IPS-11a (cell line): ENCODE measurements around the gene SYNDIG1.

Experiments
- H3K4me3 ChIP-seq: one replicate; pipeline ENCODE4 v1.5.1; 2013; ENCODE audit warnings: low read depth, low read length, control low read depth

SYNDIG1 gene

DNA sequence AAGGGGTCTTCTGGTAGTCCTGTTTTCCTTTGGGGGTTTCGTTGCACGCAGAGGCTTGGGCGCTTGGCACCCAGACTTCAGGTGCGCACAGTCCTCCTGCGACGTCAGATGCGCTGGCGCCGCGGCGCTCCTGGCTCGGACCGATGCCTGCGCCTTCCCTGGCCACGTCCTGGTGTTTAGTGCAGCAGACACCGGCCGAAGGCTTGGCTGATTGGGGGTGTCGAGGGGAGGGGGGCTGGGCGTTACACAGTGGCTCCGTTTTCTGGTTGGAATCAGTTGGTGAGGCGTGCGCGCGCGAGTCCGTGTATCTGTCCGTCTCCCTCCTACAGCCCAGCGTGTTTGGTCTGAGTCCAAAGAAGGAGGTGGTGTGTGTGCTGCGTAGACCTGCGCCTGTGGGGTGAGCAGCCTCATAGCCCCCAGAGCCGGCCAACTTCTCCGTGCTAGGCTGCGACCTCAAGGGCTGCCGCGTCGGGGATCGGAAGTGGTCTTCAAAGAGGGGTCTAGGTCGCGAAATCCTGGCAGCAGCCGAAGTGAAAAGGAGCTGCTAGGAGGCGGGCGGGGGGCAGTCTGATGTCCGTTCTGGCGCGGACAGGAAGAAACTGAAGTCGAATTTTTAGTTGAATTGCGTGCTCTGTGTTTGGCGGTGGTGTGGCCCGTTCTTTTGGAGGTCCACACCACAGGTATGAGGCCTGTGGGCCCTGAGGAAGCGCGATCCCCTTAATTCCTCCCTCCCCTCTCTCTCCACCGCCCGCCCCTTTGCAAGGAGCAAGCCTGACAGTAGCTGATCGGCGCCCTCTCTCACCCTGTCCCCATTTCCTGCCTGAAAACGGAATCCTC lies 1.5 kb downstream of the SYNDIG1 start:
- peak overlapping the region; percentile 72 for H3K4me3 ChIP-seq

DNA sequence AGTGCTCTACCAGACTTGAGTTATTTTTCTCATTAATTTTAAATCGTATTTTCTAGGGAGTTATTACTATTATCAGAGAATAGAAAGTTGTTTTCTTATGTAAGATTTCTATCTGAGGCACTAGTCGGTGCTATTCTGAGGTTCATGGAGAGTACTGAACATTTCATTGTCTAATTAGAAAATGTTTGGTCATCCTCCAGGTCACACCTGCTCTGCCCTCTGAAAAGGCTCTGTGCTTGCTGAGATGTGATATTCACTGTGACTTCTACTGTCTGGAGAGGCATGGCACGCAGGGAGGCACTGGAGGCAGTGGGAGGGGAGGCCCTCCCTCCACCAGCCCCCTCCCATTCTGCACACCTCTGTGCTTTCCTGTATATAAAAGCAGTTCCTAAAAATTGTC lies 3.0 kb downstream of the SYNDIG1 start:
- no peak overlapping the region for H3K4me3 ChIP-seq

GRCh38 chr20:24473435-24474223 lies 4.2 kb downstream of the SYNDIG1 start:
- no peak overlapping the region for H3K4me3 ChIP-seq

- no peak overlapping the region for H3K4me3 ChIP-seq
Observed at GRCh38 chr20:24477831-24478547, 8.6 kb downstream of the SYNDIG1 start.

DNA sequence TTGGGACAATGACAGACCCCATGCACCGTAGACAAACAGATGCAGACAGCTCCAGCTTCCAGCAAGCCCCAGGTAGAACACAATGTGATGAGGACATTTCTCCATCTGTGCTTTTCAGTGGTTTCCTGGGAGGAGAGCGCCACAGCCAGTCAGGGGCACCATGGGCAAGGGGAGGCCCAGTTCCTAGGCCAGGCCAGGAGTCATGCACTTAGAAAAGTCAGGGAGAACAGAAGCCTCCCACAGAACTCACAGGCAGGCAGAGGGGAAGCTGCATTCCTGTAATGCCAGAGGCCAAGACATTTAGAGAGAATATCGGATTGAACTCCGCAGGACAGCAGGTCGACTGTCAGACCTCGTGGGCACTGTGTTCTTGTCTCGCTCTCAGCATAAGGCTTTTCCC lies 9.2 kb downstream of the SYNDIG1 start:
- H3K4me3 ChIP-seq = no peak overlapping the region

- H3K4me3 ChIP-seq = no peak overlapping the region
Observed at GRCh38 chr20:24479106-24479505, 9.7 kb downstream of the SYNDIG1 start.

DNA sequence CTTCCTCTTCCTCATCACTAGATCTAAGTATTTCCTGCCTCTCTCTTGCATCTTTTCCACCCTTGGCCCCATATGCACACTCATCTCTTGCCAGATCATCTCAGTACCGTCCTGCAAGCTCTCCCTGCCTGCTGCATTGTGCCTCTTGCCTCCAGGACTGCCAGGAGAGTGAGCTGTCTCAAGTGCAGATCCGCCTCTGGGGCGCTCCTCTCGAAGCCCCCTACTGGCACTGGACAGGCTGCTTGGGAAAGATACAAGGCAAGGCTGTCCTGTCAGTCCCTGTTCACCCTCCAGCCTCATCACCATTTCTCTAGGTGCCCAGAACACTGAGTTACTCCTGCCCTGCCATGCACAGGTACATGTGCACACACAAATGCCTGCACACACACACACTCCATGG lies 10.2 kb downstream of the SYNDIG1 start:
- H3K4me3 ChIP-seq = no peak overlapping the region

- no peak overlapping the region for H3K4me3 ChIP-seq
Observed at GRCh38 chr20:24480509-24480908, 11.1 kb downstream of the SYNDIG1 start.

DNA sequence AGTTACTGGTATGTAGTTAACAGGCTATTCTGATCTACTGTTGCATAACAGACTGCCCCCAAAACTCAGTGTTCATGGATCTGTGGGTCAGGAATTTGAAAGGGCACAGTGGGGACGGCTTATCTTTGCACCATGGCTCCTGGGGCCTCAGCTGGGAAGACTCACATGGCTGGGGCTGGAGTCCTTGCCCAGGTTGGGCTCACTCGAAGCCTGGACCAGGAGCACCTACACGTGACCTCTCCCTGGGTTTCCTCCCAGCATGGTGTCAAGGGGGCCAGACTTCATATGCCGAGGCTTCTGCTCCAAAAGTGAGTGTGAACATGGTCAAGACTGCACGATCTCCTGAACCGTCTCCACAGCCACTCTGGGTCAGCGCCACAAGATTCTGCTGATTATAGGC lies 11.7 kb downstream of the SYNDIG1 start:
- H3K4me3 ChIP-seq = no peak overlapping the region

DNA sequence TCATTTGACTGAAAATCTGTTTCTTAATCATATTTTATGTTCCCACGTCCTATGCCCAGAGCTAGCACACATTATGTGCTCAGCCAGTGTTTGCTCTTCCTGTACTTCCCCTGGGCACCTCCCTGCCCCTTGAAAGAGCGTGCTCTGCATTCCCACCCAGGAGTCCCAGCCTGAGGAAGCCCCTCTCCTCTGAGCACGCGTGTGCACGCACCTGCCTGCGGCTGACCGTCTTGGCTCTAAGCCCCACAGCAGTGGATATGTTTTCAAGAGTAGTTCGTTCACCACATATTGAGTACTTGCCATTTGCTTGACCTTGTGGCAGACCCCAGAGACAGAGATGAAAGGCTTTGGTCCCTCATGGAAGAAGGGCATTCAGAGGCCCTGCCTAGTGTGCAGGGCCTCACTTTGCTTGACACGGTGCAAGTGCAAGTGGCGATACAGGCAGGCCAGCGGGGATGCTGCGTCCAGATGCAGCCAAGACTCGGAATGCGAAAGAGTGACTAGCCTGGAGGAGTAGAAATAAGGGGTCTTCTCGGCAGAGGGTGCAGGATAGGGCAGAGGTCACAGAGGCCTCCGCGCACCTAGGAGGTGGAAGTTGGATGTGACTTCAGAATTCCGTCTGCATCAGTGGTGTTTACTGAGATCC lies 14.1 kb downstream of the SYNDIG1 start:
- no peak overlapping the region for H3K4me3 ChIP-seq

DNA sequence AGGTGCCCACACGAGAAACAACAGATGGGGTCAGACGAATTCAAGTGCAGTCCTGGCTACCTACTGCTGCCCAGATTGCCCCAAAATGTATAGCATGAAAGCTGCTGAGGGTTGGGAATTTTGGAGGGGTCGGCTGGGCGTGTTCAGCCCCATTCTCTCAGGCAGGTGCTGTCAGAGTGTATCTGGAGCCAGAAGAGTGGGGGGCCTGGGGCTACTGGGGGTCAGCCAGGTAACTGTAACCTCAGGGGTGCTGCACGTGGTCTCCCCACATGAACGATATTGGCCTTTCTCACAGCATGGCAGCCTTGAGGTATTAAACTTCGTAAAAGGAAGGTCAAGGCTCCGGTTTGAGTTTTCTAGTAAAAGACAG lies 14.6 kb downstream of the SYNDIG1 start:
- no peak overlapping the region for H3K4me3 ChIP-seq

GRCh38 chr20:24485981-24486380 lies 16.6 kb downstream of the SYNDIG1 start:
- no peak overlapping the region for H3K4me3 ChIP-seq

GRCh38 chr20:24487240-24487639 lies 17.8 kb downstream of the SYNDIG1 start:
- H3K4me3 ChIP-seq = no peak overlapping the region

DNA sequence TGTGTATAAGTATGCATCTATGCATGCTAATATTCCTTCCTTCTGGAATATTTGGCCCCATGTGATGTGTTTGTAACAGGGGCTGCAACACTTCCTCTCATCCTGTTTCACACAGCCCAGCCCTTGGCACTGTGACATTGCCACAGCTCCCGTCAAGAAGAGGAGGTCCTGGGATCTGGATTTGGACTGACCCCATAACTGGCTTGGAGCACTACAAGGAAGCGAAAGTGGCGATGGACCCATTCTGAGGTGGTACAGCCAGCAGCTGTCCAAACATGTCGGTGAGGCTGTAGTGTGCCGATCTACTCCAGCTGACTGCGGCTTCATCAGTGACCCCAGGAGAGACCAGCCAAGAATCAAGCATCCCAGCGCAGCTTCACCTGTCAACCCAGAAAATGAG lies 18.2 kb downstream of the SYNDIG1 start:
- H3K4me3 ChIP-seq = no peak overlapping the region

DNA sequence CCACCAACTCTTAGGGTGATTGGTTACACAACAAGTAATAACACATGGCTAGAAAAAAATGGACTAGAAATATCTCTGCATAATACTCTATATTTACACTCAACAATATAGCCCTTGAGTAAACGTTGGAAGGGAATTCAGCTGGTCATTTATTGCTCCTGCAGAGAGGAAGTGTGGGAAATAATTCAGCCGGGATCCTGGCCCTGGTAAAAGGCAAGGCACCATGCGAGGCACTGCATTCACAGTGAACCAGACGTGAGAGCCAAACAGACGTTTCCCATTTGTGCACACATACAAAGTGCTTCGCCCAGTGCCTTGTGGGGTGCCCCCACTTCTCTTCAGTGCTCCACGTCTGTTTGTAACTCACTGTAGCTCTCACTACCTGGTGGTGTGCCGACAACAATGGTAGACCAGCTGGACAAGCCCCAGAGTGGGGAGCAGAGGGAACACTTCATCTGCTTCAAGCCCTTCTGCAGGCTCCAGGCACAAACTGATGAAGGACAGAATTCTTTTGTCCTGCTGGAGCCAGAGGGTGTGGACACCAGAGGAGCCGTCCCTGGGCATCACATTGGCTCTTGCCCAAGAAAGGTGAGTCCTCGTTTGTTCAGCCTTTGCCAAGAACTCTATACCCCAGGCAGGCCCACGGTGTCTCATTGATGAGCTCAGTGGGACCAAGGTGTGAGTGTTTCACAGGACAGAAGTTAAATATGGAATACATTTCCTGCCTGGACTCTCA lies 18.8 kb downstream of the SYNDIG1 start:
- H3K4me3 ChIP-seq = no peak overlapping the region

DNA sequence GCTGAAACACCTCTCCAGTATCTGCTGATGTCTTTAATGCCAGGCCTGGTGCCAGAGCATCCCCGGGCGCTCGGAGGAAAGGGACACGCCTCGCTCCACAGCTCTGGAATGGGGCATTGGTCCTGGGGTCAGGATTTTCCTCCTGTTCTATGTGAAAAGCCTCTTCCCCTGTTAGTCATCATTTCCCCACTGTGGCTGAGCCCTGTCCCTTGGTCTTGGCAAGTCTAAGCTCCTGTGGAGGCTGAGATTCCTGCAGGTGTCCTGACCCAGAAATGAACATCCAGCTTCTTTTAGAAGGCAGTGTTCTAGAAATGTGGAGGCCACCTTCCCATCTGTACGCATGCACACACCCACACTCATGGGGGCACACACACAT lies 19.4 kb downstream of the SYNDIG1 start:
- H3K4me3 ChIP-seq = no peak overlapping the region

- H3K4me3 ChIP-seq = no peak overlapping the region
Observed at GRCh38 chr20:24489193-24489592, 19.8 kb downstream of the SYNDIG1 start.

GRCh38 chr20:24489631-24490260 lies 20.3 kb downstream of the SYNDIG1 start:
- no peak overlapping the region for H3K4me3 ChIP-seq

- H3K4me3 ChIP-seq = no peak overlapping the region
Observed at GRCh38 chr20:24490598-24490997, 21.2 kb downstream of the SYNDIG1 start.
